Fibroblast of lung (primary cell): ENCODE data around the gene NDUFA3.

ENCODE experiments used
- CTCF ChIP-seq, 2 donors: IDR thresholded peaks in 1 of 2; conservative IDR thresholded peaks in 1 of 2; 1 replicate in 1 of 2; 2 replicates in 1 of 2; pipeline ENCODE4 v1.5.1; 2011 to 2012; ENCODE audit warnings: low read length in 2 of 2, control low read depth in 1 of 2, inconsistent platforms in 1 of 2, low read depth in 1 of 2, mild to moderate bottlenecking in 1 of 2
- EZH2 ChIP-seq: IDR thresholded peaks from 2 replicates; pipeline ENCODE4 v1.5.1; 2012; ENCODE audit warnings: low read length, control low read depth, mild to moderate bottlenecking; ENCODE audit errors: missing control alignments

DNA sequence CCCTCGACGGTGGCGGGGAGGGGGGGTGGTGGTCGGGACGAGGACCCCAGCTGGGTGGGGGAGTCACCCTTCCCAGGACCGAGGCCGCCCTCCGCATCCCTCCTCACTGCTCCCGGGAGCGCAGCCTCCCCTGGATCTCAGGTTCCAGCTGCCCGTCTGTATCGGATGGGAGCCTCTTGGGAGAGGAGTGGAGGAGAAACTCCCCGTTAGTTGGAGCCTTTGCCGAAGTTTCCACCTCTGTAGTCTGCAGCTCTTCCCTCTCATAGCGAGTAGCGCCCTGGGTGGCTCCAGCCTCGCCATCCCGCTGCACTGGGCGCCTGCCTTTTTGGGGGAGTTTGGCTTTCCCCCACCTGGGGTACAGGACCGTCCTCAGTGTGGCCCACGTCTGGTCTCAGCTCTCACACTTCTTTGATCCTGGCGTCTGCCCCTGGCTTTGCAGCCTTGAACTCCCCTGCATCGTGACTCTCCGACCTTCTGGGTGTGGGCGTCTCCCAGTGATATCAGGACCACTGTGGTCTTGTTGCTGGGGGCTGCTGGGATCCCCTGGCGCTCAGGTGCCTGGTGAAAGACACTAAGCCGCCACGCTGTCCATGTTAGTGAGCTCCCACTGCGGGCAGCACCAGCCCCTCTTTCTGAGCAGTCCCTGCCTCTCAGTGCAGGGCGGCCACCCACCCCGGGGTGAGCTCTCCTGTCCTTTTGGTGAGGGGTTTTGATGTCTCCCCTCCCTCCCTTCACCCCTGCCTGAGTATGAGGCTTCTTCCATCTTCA lies 36.0 kb downstream of the NDUFA3 start:
- TF ChIP-seq CTCF (conservative IDR thresholded peaks at IDR 0.05 in 1 of 2, IDR thresholded peaks at IDR 0.05 in 1 of 2; ENCODE audit: low read depth in 1 of 2, low read length in 2 of 2), result no peak
- TF ChIP-seq EZH2, result no peak
